ENCODE data around the gene MT1B.
A peak's percentile ranks its signal among the peaks of the same experiment; 100 is the strongest.

MT1B gene

DNA sequence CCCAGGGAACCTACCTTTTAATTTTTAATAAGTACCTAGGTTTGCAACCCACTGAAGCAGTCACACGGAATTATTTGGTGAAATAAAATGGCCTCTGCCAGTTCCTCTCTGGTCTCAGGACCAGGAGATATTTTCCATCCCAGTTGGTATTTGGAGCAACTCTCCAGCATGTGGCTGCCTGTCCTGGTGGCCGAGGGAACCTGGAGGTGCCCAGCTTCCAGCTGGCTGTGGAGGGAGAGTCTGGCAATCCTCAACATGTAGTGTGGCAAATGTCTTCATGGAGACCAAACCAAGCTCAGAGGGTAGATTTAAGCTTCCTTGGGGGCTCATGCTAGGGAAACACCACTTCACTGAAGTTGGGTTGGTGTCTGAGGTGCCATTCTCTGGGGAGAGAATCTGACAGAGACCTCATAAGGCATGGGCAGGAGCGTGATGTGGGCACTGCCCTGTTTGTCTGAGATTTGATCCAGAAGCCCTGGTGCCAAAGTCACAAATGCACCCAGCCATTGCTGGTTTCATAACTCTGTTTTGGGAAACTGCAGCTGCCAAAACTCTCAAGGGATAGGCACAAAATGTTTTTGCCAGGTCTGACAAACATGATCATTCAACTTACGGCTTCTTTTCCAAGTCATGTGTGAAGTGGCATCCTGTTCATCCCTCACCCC lies 33.4 kb downstream of the MT1B start:
- no peaks in the 10 kb centered on the region for H3K36me3 ChIP-seq
- TF ChIP-seq, protein P1, sequence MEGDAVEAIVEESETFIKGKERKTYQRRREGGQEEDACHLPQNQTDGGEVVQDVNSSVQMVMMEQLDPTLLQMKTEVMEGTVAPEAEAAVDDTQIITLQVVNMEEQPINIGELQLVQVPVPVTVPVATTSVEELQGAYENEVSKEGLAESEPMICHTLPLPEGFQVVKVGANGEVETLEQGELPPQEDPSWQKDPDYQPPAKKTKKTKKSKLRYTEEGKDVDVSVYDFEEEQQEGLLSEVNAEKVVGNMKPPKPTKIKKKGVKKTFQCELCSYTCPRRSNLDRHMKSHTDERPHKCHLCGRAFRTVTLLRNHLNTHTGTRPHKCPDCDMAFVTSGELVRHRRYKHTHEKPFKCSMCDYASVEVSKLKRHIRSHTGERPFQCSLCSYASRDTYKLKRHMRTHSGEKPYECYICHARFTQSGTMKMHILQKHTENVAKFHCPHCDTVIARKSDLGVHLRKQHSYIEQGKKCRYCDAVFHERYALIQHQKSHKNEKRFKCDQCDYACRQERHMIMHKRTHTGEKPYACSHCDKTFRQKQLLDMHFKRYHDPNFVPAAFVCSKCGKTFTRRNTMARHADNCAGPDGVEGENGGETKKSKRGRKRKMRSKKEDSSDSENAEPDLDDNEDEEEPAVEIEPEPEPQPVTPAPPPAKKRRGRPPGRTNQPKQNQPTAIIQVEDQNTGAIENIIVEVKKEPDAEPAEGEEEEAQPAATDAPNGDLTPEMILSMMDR (IDR thresholded peaks at IDR 0.05; ENCODE audit: low read depth, low read length), result no peak
- no peaks in the 10 kb centered on the region for H3K27me3 ChIP-seq
- H3K9me3 ChIP-seq, result no peaks in the 10 kb centered on the region
- no peak for DNase-seq
- H3K4me1 ChIP-seq, result no peaks in the 10 kb centered on the region
- H3K4me3 ChIP-seq (ENCODE audit: low read depth, low read length), result no peak overlapping the region

DNA sequence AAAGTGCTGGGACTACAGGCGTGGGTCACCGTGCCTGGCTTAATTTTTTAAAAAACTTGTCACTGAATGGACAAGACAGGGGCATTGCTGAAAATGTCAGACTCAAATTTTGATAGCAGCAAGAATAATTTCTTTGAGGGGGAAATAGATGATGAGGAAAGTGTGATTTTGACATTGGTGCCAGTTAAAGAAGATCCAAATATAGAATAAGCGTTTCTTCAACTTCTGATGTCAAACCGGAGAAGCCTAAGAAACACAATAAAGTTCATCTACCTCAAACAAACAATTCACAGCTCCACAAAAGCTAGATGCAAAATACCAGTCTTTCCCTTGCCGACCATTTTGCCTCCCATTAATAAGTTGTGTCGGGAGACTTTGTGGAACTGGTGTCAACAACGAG lies 35.1 kb downstream of the MT1B start:
- Histone ChIP-seq H3K27me3 (no peaks in the 10 kb centered on the region), H3K4me1 (no peaks in the 10 kb centered on the region), H3K9me3 (no peaks in the 10 kb centered on the region), H3K4me3 (ENCODE audit: low read depth, low read length) (no peak overlapping the region), H3K36me3 (no peaks in the 10 kb centered on the region)
- no peak for DNase-seq
- TF ChIP-seq, protein P1 (IDR thresholded peaks at IDR 0.05; ENCODE audit: low read depth, low read length), result no peak

DNA sequence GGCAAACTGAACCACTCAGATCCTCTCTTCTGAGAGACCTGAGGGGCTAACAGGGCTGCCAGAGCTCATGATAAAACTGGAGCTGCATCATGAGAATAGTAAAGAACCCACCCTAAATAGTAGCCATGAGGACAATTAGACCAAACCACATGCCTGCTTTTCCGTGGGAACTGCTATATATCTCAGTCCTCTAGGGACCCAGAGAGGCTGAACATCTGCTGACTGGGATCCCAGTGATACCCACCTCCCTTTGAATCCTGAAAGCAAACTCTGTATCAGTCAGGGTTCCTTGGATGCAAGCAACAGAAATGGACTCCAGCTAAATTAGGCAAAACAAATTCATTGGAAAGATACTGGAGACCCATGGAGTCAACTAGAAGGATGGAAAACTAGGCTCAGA lies 37.1 kb downstream of the MT1B start:
- DNase-seq, result no peak
- H3K36me3 ChIP-seq, result no peaks in the 10 kb centered on the region
- TF ChIP-seq, protein P1 (IDR thresholded peaks at IDR 0.05; ENCODE audit: low read depth, low read length), result no peak
- no peaks in the 10 kb centered on the region for H3K27me3 ChIP-seq
- H3K4me1 ChIP-seq, result no peaks in the 10 kb centered on the region
- H3K4me3 ChIP-seq (ENCODE audit: low read depth, low read length), result no peak overlapping the region
- H3K9me3 ChIP-seq, result no peaks in the 10 kb centered on the region

DNA sequence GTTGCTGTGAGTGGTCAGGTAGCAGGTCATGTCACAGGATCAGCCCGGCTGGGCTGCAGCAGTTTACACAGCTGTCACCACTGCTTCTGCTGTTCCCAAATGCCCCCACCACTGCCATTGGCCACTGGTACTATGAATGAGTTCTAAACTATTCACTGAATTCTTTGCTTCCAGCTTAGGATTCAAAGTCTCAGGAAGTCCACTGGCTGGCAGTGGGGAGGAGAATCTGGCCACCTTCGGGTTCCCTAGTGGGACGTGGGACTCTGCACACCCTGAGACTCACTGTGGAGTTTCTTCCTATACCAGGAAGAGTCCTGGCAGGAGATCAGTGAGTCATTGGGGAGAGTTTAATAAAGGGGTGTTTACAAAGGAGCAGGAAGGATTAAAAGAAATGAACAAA lies 37.5 kb downstream of the MT1B start:
- Histone ChIP-seq H3K9me3 (no peaks in the 10 kb centered on the region), H3K36me3 (no peaks in the 10 kb centered on the region), H3K4me1 (no peaks in the 10 kb centered on the region), H3K27me3 (no peaks in the 10 kb centered on the region), H3K4me3 (ENCODE audit: low read depth, low read length) (no peak overlapping the region)
- TF ChIP-seq, protein P1 (IDR thresholded peaks at IDR 0.05; ENCODE audit: low read depth, low read length), result no peak
- no peak for DNase-seq

DNA sequence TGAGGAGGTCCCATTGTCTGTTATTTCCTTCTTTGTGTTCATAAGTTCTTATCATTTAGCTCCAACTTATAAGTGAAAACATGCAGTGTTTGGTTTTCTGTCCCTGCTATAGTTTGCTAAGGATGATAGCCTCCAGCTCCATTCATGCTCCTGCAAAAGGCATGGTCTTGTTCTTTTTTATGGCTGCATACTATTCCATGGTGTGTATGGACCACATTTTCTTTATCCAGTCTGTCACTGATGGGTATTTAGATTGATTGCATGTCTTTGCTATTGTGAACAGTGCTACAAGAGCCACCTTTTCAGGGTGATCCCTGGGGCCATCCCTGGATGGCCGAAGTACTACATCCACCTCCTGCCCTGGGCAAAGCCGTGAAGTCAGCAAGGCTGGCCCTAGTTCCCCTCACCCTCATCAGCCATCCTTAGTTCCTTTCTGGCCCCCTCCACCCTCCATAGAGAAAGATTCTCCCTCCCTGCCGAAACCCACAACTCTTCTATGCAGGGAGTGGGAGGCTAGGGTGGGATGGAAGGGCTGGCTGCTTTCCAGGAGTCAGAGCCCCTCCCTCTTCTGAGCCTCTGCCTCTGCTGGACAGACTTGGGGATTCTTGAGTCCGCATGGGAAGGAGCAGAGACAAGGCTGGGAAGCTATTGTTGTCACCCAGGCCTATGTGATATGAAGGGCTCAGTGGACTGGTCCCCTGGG lies 38.9 kb downstream of the MT1B start:
- no peaks in the 10 kb centered on the region for H3K36me3 ChIP-seq
- H3K4me3 ChIP-seq (ENCODE audit: low read depth, low read length), result no peak overlapping the region
- H3K9me3 ChIP-seq, result no peaks in the 10 kb centered on the region
- DNase-seq, result no peak
- TF ChIP-seq, protein P1 (IDR thresholded peaks at IDR 0.05; ENCODE audit: low read depth, low read length), result 0 out of 2 replicates have a peak, but pooled peaks have one; percentile 2
- H3K27me3 ChIP-seq, result no peaks in the 10 kb centered on the region
- H3K4me1 ChIP-seq, result no peaks in the 10 kb centered on the region

DNA sequence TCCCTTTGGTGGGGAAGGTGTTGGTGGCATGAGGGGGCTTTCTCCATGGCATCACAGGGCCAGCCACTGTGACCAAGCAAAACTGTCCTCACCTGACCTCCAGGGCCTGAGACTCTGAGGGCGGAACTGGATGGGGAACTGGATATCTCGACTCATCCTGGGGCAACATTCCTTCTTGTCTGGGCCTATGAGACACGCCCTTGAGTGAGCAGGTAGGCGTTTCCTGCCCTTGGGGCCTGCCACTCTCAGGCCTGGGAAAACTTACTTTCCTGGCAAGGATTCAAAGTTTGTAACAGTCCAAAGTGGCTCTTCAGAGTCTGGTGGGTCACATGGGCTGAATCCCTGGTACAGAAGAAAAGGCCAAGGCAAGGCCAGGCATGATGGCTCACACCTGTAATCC lies 40.2 kb downstream of the MT1B start:
- Histone ChIP-seq H3K9me3 (no peaks in the 10 kb centered on the region), H3K4me1 (no peaks in the 10 kb centered on the region), H3K27me3 (no peaks in the 10 kb centered on the region), H3K4me3 (ENCODE audit: low read depth, low read length) (no peak overlapping the region), H3K36me3 (no peaks in the 10 kb centered on the region)
- TF ChIP-seq, protein P1 (IDR thresholded peaks at IDR 0.05; ENCODE audit: low read depth, low read length), result no peak
- no peak for DNase-seq
